AG04449 (cell line): ENCODE results near the gene SNAPC3.

Experiments
- CTCF ChIA-PET: fragments of 350-600 bp; formaldehyde crosslinking; extraction: SDS; loops from one replicate; lab custom pipeline; 2021; ENCODE audit warnings: antibody characterized with exemption; lab: Yijun Ruan, JAX
- POLR2A ChIA-PET: fragments of 400-600, 350-600 bp; formaldehyde crosslinking; extraction: SDS; loops from one replicate; lab custom pipeline; 2020; ENCODE audit warnings: antibody characterized with exemption, inconsistent platforms; lab: Yijun Ruan, JAX
- DNase-seq: peaks from one replicate; pipeline ENCODE4 v3.0.0-alpha.2; 2010; ENCODE audit warnings: low read depth, low spot score
- H3K4me3 ChIP-seq: 2 replicates; pipeline ENCODE4 v1.5.1; 2011; ENCODE audit warnings: low read depth, mild to moderate bottlenecking, control low read depth, low read length
- CTCF ChIP-seq: IDR thresholded peaks from one replicate; pipeline ENCODE4 v1.5.1; 2011; ENCODE audit warnings: mild to moderate bottlenecking, moderate library complexity, low read length, control low read depth, inconsistent platforms; ENCODE audit not compliant: insufficient read depth; ENCODE audit errors: missing control alignments

SNAPC3 gene

GRCh38 chr9:15492485-15493150 is 69.9 kb downstream of the SNAPC3 start:
- H3K4me3 ChIP-seq, result no peak overlapping the region
- ChIA-PET CTCF (no interaction called here), POLR2A (no interaction called here)
- TF ChIP-seq CTCF, result no peak
- DNase-seq, result no peak

GRCh38 chr9:15498246-15498995 is 75.7 kb downstream of the SNAPC3 start:
- ChIA-PET POLR2A (no interaction called here), CTCF (interaction anchor here (1.0 to 1.2 kb wide), 2 partner anchors 9 to 11 kb away, joined by 3 to 5 read pairs; no protein-coding TSS in a partner anchor)
- H3K4me3 ChIP-seq, result no peak overlapping the region
- TF ChIP-seq CTCF, result no peak
- DNase-seq, result no peak

GRCh38 chr9:15499139-15499538 is 76.5 kb downstream of the SNAPC3 start:
- ChIA-PET POLR2A (no interaction called here), CTCF (interaction anchor here (1.0 to 1.2 kb wide), 2 partner anchors 9 to 11 kb away, joined by 3 to 5 read pairs; no protein-coding TSS in a partner anchor)
- H3K4me3 ChIP-seq, result no peak overlapping the region
- TF ChIP-seq CTCF, result no peak
- no peak for DNase-seq

GRCh38 chr9:15501179-15501578 is 78.5 kb downstream of the SNAPC3 start:
- DNase-seq, result no peak
- POLR2A ChIA-PET, result no interaction called here
- CTCF ChIA-PET, result interaction anchor here (1.1 kb wide), 2 partner anchors 9 to 12 kb away, joined by 3 read pairs; no protein-coding TSS in a partner anchor
- no peak overlapping the region for H3K4me3 ChIP-seq
- TF ChIP-seq CTCF, result no peak

- no peak overlapping the region for H3K4me3 ChIP-seq
- CTCF ChIA-PET, result no interaction called here
- no peak for DNase-seq
- TF ChIP-seq CTCF, result no peak
- POLR2A ChIA-PET, result no interaction called here
These were observed 79.1 kb downstream of the SNAPC3 start for GRCh38 chr9:15501803-15502202.

- ChIA-PET POLR2A (no interaction called here), CTCF (interaction anchor here (1.0 to 1.3 kb wide), 2 partner anchors 16 to 101 kb away, joined by 3 to 5 read pairs; no protein-coding TSS in a partner anchor)
- DNase-seq, result no peak
- no peak overlapping the region for H3K4me3 ChIP-seq
- TF ChIP-seq CTCF, result no peak
These were observed 83.2 kb downstream of the SNAPC3 start for GRCh38 chr9:15505921-15506320.
